SK-N-SH (cell line): Measurements from ENCODE around the gene PCARE. TPM values are rescaled to one million over a fixed set of nuclear protein-coding genes. Genes with fewer than 3 reads are reported as not detected.

Experiments
- CTCF ChIA-PET: fragments of 300-600, 350-600 bp; formaldehyde crosslinking; extraction: SDS; loops from one replicate; lab custom pipeline; 2021; lab: Yijun Ruan, JAX
- POLR2A ChIA-PET: fragments of 350-600 bp; sonication (Branson Sonifier 250); formaldehyde crosslinking; extraction: SDS; loops from one replicate; lab custom pipeline; 2020; ENCODE audit warnings: antibody characterized with exemption, inconsistent platforms; lab: Yijun Ruan, JAX
- DNase-seq: peaks from one replicate; pipeline ENCODE4 v3.0.0; 2012
- H2AFZ ChIP-seq: fragments of 200-600 bp; sonication (generic); 2 replicates; pipeline ENCODE4 v1.8.1; 2016; ENCODE audit warnings: antibody characterized with exemption, mild to moderate bottlenecking, low read depth
- H3F3A ChIP-seq: fragments of 200-600 bp; sonication (generic); replicated peaks from 2 replicates; pipeline ENCODE3; 2016; ENCODE audit warnings: antibody characterized with exemption, mild to moderate bottlenecking; ENCODE audit not compliant: insufficient read depth
- H3K27ac ChIP-seq, 2 experiments: fragments of 200-500 bp in 1 of 2; fragments of 200-600 bp in 1 of 2; sonication (Bioruptor generic) in 1 of 2; sonication (generic), shearing (Covaris generic) in 1 of 2; 2 replicates each; pipeline versions ENCODE4 v1.5.1 to v1.6.1; 2014 to 2016; ENCODE audit warnings: low read depth in 2 of 2, inconsistent platforms in 1 of 2, low read length in 1 of 2, mild to moderate bottlenecking in 1 of 2, mixed read lengths in 1 of 2
- H3K27me3 ChIP-seq: fragments of 200-600 bp; sonication (generic), shearing (Covaris generic); 2 replicates; pipeline ENCODE4 v1.6.1; 2016; ENCODE audit warnings: mixed run types; ENCODE audit not compliant: insufficient read depth
- H3K36me3 ChIP-seq, 2 experiments: fragments of 200-500 bp in 1 of 2; fragments of 200-600 bp in 1 of 2; sonication (Bioruptor generic) in 1 of 2; sonication (generic) in 1 of 2; replicated peaks in 1 of 2; 2 replicates each; pipeline versions ENCODE3 to v1.5.1; 2014 to 2016; ENCODE audit warnings: low read length in 1 of 2, mild to moderate bottlenecking in 1 of 2; ENCODE audit not compliant: insufficient read depth in 2 of 2, control insufficient read depth in 1 of 2
- H3K4me1 ChIP-seq, 2 experiments: fragments of 200-500 bp in 1 of 2; fragments of 200-600 bp in 1 of 2; sonication (Bioruptor generic) in 1 of 2; sonication (generic), shearing (Covaris generic) in 1 of 2; 2 replicates each; pipeline versions ENCODE4 v1.5.1 to v1.6.1; 2014 to 2016; ENCODE audit warnings: low read depth in 1 of 2, low read length in 1 of 2, mixed run types in 1 of 2; ENCODE audit not compliant: insufficient read depth in 2 of 2, control insufficient read depth in 1 of 2
- H3K4me2 ChIP-seq: fragments of 200-600 bp; sonication (generic), shearing (Covaris generic); 2 replicates; pipeline ENCODE4 v1.6.1; 2017; ENCODE audit warnings: mixed run types
- H3K4me3 ChIP-seq, 2 experiments: fragments of 200-500 bp in 1 of 2; fragments of 200-600 bp in 1 of 2; sonication (Bioruptor generic) in 1 of 2; sonication (generic), shearing (Covaris generic) in 1 of 2; 2 replicates each; pipeline versions ENCODE4 v1.5.1 to v1.8.1; 2014 to 2016; ENCODE audit warnings: low read depth in 2 of 2, inconsistent platforms in 1 of 2, low read length in 1 of 2, mild to moderate bottlenecking in 1 of 2, mixed read lengths in 1 of 2, moderate library complexity in 1 of 2
- H3K79me2 ChIP-seq: fragments of 200-600 bp; sonication (generic); 2 replicates; pipeline ENCODE4 v1.8.1; 2017; ENCODE audit warnings: mild to moderate bottlenecking; ENCODE audit not compliant: insufficient read depth
- H3K9ac ChIP-seq: fragments of 200-600 bp; sonication (generic); 2 replicates; pipeline ENCODE4 v1.6.1; 2017; ENCODE audit warnings: mixed run types
- H3K9me2 ChIP-seq: fragments of 200-600 bp; sonication (generic); 2 replicates; pipeline ENCODE4 v1.6.1; 2017; ENCODE audit warnings: mixed run types
- H3K9me3 ChIP-seq: fragments of 200-600 bp; sonication (generic); 2 replicates; pipeline ENCODE4 v1.6.1; 2017; ENCODE audit warnings: mixed run types, mild to moderate bottlenecking, moderate library complexity
- H4K20me1 ChIP-seq: fragments of 200-600 bp; sonication (generic); 2 replicates; pipeline ENCODE4 v1.6.1; 2017; ENCODE audit warnings: mild to moderate bottlenecking, mixed run types; ENCODE audit not compliant: insufficient read depth
- ELF1 ChIP-seq: IDR thresholded peaks from 2 replicates; pipeline ENCODE4 v1.4.0; 2012
- EP300 ChIP-seq, 2 experiments: IDR thresholded peaks; 2 replicates each; pipeline versions ENCODE4 v1.4.0 to v1.6.1; 2012; ENCODE audit warnings: borderline replicate concordance in 1 of 2, low read depth in 1 of 2, low read length in 1 of 2
- EZH2phosphoT487 ChIP-seq: fragments of 200-600 bp; sonication (generic); IDR thresholded peaks from 2 replicates; pipeline ENCODE4 v1.6.1; 2017; ENCODE audit warnings: low read depth, mixed run types, mild to moderate bottlenecking, antibody characterized with exemption, moderate library complexity, borderline replicate concordance
- FOSL2 ChIP-seq: IDR thresholded peaks from 2 replicates; pipeline ENCODE4 v1.4.0; 2012; ENCODE audit warnings: low read depth, mild to moderate bottlenecking, moderate library complexity, borderline replicate concordance
- GABPA ChIP-seq: IDR thresholded peaks from 2 replicates; pipeline ENCODE4 v1.4.0; 2012; ENCODE audit warnings: low read depth, mild to moderate bottlenecking
- JUND ChIP-seq: IDR thresholded peaks from 2 replicates; pipeline ENCODE4 v1.4.0; 2012
- MEF2A ChIP-seq: IDR thresholded peaks from 2 replicates; pipeline ENCODE4 v1.4.0; 2012; ENCODE audit warnings: low read depth, borderline replicate concordance
- MXI1 ChIP-seq: IDR thresholded peaks from 2 replicates; pipeline ENCODE4 v1.6.1; 2012; ENCODE audit warnings: mild to moderate bottlenecking, low read depth, low read length, improper control_type of control experiment
- NRF1 ChIP-seq: IDR thresholded peaks from 2 replicates; pipeline ENCODE4 v1.6.1; 2012; ENCODE audit warnings: low read depth, mild to moderate bottlenecking, low read length
- RAD21 ChIP-seq: IDR thresholded peaks from 2 replicates; pipeline ENCODE4 v1.6.1; 2012; ENCODE audit warnings: mild to moderate bottlenecking, low read length
- RCOR1 ChIP-seq: fragments of 150-350 bp; IDR thresholded peaks from 2 replicates; pipeline ENCODE4 v1.6.1; 2017; ENCODE audit warnings: antibody characterized with exemption, low read length
- REST ChIP-seq: IDR thresholded peaks from 2 replicates; pipeline ENCODE4 v1.6.1; 2012; ENCODE audit warnings: mild to moderate bottlenecking, low read depth, low read length, moderate library complexity
- RXRA ChIP-seq: IDR thresholded peaks from 2 replicates; pipeline ENCODE4 v1.4.0; 2012; ENCODE audit warnings: low read depth, mild to moderate bottlenecking, borderline replicate concordance
- SIN3A ChIP-seq: IDR thresholded peaks from 2 replicates; pipeline ENCODE4 v1.6.1; 2012; ENCODE audit warnings: low read depth, mild to moderate bottlenecking, low read length, moderate library complexity, borderline replicate concordance
- SMC3 ChIP-seq: IDR thresholded peaks from 2 replicates; pipeline ENCODE4 v1.6.1; 2012; ENCODE audit warnings: low read depth, low read length, improper control_type of control experiment
- TAF1 ChIP-seq: IDR thresholded peaks from 2 replicates; pipeline ENCODE4 v1.6.1; 2012; ENCODE audit warnings: low read depth, mild to moderate bottlenecking, low read length, moderate library complexity, borderline replicate concordance
- TEAD4 ChIP-seq: IDR thresholded peaks from 2 replicates; pipeline ENCODE4 v1.4.0; 2012; ENCODE audit warnings: mild to moderate bottlenecking, borderline replicate concordance; ENCODE audit not compliant: insufficient read depth
- USF1 ChIP-seq: IDR thresholded peaks from 2 replicates; pipeline ENCODE4 v1.4.0; 2012; ENCODE audit warnings: low read depth, borderline replicate concordance
- YY1 ChIP-seq: IDR thresholded peaks from 2 replicates; pipeline ENCODE4 v1.4.0; 2012; ENCODE audit warnings: low read depth, mild to moderate bottlenecking
- WGBS: methylation state at CpG from one replicate; pipeline ENCODE4 v1.1.6; 2017; ENCODE audit warnings: low lambda C conversion rate; 5-methylcytosine and 5-hydroxymethylcytosine counted together
- polyA plus RNA-seq, 3 experiments: library from polyadenylated mRNA; depleted of rRNA; stranded (reverse); fragments of >200 nt; gene quantifications; 2 replicates each; pipeline ENCODE4 v1.2.3, GENCODE V29; 2012
- TF ChIP-seq, protein P1 (sequence below): IDR thresholded peaks from 2 replicates; pipeline ENCODE4 v1.4.0; 2012; ENCODE audit warnings: low read depth, borderline replicate concordance
- TF ChIP-seq, protein P2 (sequence below): fragments of 200-600 bp; sonication (generic); IDR thresholded peaks from 2 replicates; pipeline ENCODE4 v1.6.1; 2017; ENCODE audit warnings: antibody characterized with exemption, mild to moderate bottlenecking, moderate library complexity

PCARE gene
- polyA plus RNA-seq, 1 of the 3 experiments (the other 2 are of a cell fraction) = not detected

GRCh38 chr2:29023188-29023587 lies 51.1 kb downstream of the PCARE start (continued):
- TF ChIP-seq, protein P1, sequence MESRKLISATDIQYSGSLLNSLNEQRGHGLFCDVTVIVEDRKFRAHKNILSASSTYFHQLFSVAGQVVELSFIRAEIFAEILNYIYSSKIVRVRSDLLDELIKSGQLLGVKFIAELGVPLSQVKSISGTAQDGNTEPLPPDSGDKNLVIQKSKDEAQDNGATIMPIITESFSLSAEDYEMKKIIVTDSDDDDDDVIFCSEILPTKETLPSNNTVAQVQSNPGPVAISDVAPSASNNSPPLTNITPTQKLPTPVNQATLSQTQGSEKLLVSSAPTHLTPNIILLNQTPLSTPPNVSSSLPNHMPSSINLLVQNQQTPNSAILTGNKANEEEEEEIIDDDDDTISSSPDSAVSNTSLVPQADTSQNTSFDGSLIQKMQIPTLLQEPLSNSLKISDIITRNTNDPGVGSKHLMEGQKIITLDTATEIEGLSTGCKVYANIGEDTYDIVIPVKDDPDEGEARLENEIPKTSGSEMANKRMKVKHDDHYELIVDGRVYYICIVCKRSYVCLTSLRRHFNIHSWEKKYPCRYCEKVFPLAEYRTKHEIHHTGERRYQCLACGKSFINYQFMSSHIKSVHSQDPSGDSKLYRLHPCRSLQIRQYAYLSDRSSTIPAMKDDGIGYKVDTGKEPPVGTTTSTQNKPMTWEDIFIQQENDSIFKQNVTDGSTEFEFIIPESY = no peak
- no peak for TF ChIP-seq RXRA
- no peak for TF ChIP-seq NRF1
- no peak for TF ChIP-seq YY1
- no peak for TF ChIP-seq JUND
- no peak for TF ChIP-seq ELF1
- TF ChIP-seq, protein P2, sequence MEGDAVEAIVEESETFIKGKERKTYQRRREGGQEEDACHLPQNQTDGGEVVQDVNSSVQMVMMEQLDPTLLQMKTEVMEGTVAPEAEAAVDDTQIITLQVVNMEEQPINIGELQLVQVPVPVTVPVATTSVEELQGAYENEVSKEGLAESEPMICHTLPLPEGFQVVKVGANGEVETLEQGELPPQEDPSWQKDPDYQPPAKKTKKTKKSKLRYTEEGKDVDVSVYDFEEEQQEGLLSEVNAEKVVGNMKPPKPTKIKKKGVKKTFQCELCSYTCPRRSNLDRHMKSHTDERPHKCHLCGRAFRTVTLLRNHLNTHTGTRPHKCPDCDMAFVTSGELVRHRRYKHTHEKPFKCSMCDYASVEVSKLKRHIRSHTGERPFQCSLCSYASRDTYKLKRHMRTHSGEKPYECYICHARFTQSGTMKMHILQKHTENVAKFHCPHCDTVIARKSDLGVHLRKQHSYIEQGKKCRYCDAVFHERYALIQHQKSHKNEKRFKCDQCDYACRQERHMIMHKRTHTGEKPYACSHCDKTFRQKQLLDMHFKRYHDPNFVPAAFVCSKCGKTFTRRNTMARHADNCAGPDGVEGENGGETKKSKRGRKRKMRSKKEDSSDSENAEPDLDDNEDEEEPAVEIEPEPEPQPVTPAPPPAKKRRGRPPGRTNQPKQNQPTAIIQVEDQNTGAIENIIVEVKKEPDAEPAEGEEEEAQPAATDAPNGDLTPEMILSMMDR = no peak
- no peak for TF ChIP-seq USF1

DNA sequence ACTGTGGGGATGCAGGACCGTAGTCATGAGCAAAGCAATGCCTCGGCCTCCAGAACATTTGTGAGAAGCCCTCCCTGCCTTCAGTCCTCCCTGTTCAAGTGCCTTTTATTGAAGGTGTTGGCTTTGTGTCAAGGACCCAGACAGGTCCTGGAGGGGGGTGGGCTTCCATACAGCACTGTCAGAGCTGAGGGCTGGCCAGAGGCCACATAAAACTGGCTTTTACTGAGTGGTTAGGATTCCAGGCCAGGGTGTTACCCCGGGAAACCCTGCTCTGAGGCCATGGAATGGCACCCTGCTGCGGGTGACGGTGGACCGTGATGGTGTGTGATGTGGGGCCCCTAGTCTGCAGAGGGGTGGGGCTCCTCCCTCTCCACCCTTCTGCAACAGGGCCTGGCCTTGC lies 51.6 kb downstream of the PCARE start:
- WGBS = 81% methylated on average over 6 of the region's 6 CpGs
- TF ChIP-seq TEAD4 (no peak), EZH2phosphoT487 (no peak), YY1 (no peak), FOSL2 (no peak), MXI1 (no peak), JUND (no peak), SMC3 (no peak), SIN3A (no peak), MEF2A (no peak), EP300 (IDR thresholded peaks at IDR 0.05; ENCODE audit: borderline replicate concordance in 1 of 2, low read depth in 1 of 2, low read length in 1 of 2) (no peak), TAF1 (no peak), RCOR1 (no peak), GABPA (no peak), RAD21 (no peak), REST (no peak)
- TF ChIP-seq, protein P2 = no peak

More for the DNA sequence above, 51.6 kb downstream of the PCARE start:
- no peaks in the 10 kb centered on the region for H3F3A ChIP-seq
- H3K4me3 ChIP-seq = no peak overlapping the region
- no peaks in the 10 kb centered on the region for H4K20me1 ChIP-seq
- H3K27me3 ChIP-seq = peaks cover 9% of the 10 kb centered on the region; the same call in 1 of the 2 replicates
- no peaks in the 10 kb centered on the region for H3K36me3 ChIP-seq
- no peaks in the 10 kb centered on the region for H3K9me2 ChIP-seq
- H3K27ac ChIP-seq = no peak overlapping the region
- POLR2A ChIA-PET = no interaction called here
- no peak overlapping the region for H3K4me2 ChIP-seq
- H2AFZ ChIP-seq = no peak overlapping the region
- no peaks in the 10 kb centered on the region for H3K9me3 ChIP-seq
- no peak overlapping the region for H3K9ac ChIP-seq
- peaks cover 0 to 9% of the 10 kb centered on the region in 2 experiments; a peak in 1 of 4 replicates for H3K4me1 ChIP-seq
- no peaks in the 10 kb centered on the region for H3K79me2 ChIP-seq
- DNase-seq = no peak
- CTCF ChIA-PET = no interaction called here
